Vagina (tissue), 2 donors: Measurements from ENCODE around the gene BRPF3.

Experiments
- CTCF ChIP-seq, 3 experiments: fragments of 450-650 bp in 2 of 3; fragments of 200-600 bp in 1 of 3; sonication (generic) in 1 of 3; IDR thresholded peaks; one replicate each; pipeline ENCODE4 v1.5.1; 2017 to 2019; ENCODE audit warnings: antibody characterized with exemption in 3 of 3, mild to moderate bottlenecking in 2 of 3, moderate library complexity in 2 of 3
- POLR2A ChIP-seq, 2 donors: fragments of 450-650 bp; IDR thresholded peaks; one replicate each; pipeline ENCODE4 v1.6.1; 2017; ENCODE audit warnings: antibody characterized with exemption in 2 of 2, mild to moderate bottlenecking in 2 of 2, moderate library complexity in 2 of 2
- POLR2AphosphoS5 ChIP-seq, 2 donors: sonication (generic); formaldehyde crosslinking; IDR thresholded peaks; one replicate each; pipeline ENCODE4 v1.9.0; 2017; ENCODE audit warnings: antibody characterized with exemption in 2 of 2, mild to moderate bottlenecking in 2 of 2, low read depth in 1 of 2; ENCODE audit not compliant: insufficient read depth in 1 of 2

- no peak for TF ChIP-seq CTCF (IDR thresholded peaks at IDR 0.05)
- no peak for TF ChIP-seq POLR2AphosphoS5 (IDR thresholded peaks at IDR 0.05; ENCODE audit: insufficient read depth in 1 of 2, low read depth in 1 of 2)
- no peak for TF ChIP-seq POLR2A (IDR thresholded peaks at IDR 0.05)
Measured at GRCh38 chr6:36248980-36249379, 52.4 kb downstream of the BRPF3 start.
